SK-N-MC (cell line): ENCODE measurements around the gene PML.

Experiments used
- DNase-seq: peaks from one replicate; pipeline ENCODE4 v3.0.0-alpha.2; 2011; ENCODE audit warnings: low read depth, low spot score
- H3K27ac ChIP-seq: fragments of 200-600 bp; sonication (generic); 2 replicates; pipeline ENCODE4 v1.5.1; 2016; ENCODE audit warnings: mixed run types
- H3K36me3 ChIP-seq: fragments of 200-600 bp; sonication (generic); 2 replicates; pipeline ENCODE4 v1.6.1; 2017; ENCODE audit warnings: antibody characterized with exemption, low read length, mixed read lengths; ENCODE audit not compliant: insufficient read depth
- H3K4me3 ChIP-seq: fragments of 200-600 bp; sonication (generic); 2 replicates; pipeline ENCODE4 v1.5.1; 2016
- H3K9ac ChIP-seq: fragments of 200-600 bp; sonication (generic); 2 replicates; pipeline ENCODE4 v1.8.0; 2017; ENCODE audit warnings: mixed run types, mixed read lengths; ENCODE audit not compliant: insufficient read length
- H3K9me3 ChIP-seq: fragments of 200-600 bp; sonication (generic); 2 replicates; pipeline ENCODE4 v1.6.1; 2017; ENCODE audit warnings: low read depth, mild to moderate bottlenecking, antibody characterized with exemption, low read length, moderate library complexity, mixed read lengths
- EZH2 ChIP-seq: fragments of 200-600 bp; sonication (generic); IDR thresholded peaks from one replicate; pipeline ENCODE4 v1.6.1; 2017; ENCODE audit warnings: antibody characterized with exemption
- FOXP2 ChIP-seq: optimal IDR thresholded peaks from 2 replicates; pipeline ENCODE3; 2011; ENCODE audit warnings: mild to moderate bottlenecking, moderate library complexity; ENCODE audit not compliant: insufficient read depth; ENCODE audit errors: extremely low read length, control extremely low read depth
- POLR2AphosphoS5 ChIP-seq: IDR thresholded peaks from 2 replicates; pipeline ENCODE4 v1.6.1; 2012; ENCODE audit warnings: mild to moderate bottlenecking, low read depth, low read length, borderline replicate concordance

PML gene

DNA sequence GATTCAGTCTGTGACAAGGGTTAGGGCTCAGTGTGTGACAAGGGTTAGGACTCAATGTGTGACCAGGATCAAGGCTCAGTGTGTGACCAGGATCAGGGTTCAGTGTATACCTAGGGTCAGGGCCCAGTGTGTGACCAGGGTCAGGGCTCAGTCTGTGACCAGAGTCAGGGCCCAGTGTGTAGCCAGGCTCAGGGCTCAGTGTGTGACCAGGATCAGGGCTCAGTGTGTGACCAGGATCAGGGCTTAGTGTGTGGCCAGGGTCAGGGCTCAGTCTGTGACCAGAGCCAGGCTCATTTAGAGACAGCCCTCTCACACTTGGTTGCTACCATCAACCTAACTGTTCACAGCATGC lies 44.1 kb upstream of the PML start:
- TF ChIP-seq FOXP2 (no peak), EZH2 (no peak), POLR2AphosphoS5 (no peak)
- DNase-seq, result no peak
- Histone ChIP-seq H3K4me3 (peak overlapping the region; percentile 55; the same call in 1 of the 2 replicates), H3K9ac (no peak overlapping the region), H3K36me3 (no peaks in the 10 kb centered on the region), H3K27ac (peak overlapping the region; percentile 90; the same call in 1 of the 2 replicates), H3K9me3 (no peaks in the 10 kb centered on the region)

GRCh38 chr15:73950831-73951561 lies 43.5 kb upstream of the PML start:
- Histone ChIP-seq H3K9me3 (no peaks in the 10 kb centered on the region), H3K27ac (peak overlapping the region; percentile 90), H3K4me3 (peak overlapping the region; percentile 55), H3K9ac (peak overlapping the region; percentile 67), H3K36me3 (no peaks in the 10 kb centered on the region)
- DNase-seq, result peak; percentile 90
- TF ChIP-seq EZH2 (no peak), POLR2AphosphoS5 (no peak), FOXP2 (no peak)

DNA sequence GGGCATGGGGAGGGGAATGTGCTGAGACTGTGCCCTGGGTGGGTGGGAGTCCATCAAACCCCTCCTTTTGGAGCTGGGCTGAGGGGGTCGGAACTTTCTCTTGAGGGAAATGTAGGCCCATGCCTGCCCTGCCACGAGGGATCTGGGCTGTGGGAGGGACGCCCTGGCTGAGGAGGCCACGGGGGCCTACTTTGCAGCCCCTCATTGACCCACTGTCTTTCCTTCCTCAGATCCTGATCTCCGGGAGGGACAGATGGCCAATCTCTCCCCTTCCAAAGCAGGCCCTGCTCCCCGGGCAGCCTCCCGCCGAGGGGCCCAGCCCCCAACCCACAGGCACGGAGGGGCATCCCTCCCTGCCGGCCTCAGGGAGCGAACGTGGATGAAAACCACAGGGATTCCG lies 42.9 kb upstream of the PML start:
- no peaks in the 10 kb centered on the region for H3K9me3 ChIP-seq
- H3K9ac ChIP-seq, result peak overlapping the region; percentile 67
- no peak for TF ChIP-seq FOXP2
- no peak for TF ChIP-seq POLR2AphosphoS5
- no peak for TF ChIP-seq EZH2
- H3K27ac ChIP-seq, result peak overlapping the region; percentile 90
- H3K4me3 ChIP-seq, result peak overlapping the region; percentile 45
- no peaks in the 10 kb centered on the region for H3K36me3 ChIP-seq
- DNase-seq, result no peak

DNA sequence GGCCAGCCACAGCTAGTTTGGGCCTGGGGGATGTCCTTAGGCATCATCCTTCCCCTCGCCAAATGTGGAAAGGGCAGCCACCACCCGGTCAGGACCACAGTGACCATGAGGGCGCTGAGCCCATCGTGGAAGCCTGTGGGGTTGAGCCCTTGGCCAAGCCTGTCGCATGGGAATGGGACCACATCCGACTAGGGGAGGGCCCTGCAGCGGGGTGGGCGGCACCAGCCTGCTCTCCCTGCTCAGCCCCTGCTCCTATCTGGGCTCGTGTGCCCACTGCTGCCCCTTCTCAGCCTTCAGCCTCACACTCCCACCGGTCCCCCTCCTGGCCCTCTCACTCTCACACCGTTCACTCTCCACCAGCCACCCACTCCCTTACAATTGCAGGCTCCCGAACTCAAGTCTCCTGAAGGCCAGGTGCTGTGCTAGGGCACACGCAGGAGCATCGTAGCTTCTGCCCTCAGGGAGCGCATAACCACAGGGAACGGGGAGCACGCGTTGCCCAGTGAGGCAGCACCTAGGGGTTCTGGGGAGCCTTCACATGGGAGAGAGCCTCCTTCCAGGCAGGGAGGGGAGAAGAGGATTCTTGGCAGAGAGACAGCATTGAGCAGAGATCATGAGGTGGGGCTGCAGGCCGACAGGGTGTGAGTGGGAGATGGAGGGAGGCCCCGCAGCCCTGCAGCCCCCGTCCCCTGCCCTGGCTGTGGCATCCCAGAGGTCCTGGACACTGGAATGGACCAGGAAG lies 42.2 kb upstream of the PML start:
- H3K9ac ChIP-seq, result peak overlapping the region; percentile 67
- H3K27ac ChIP-seq, result peak overlapping the region; percentile 90
- H3K4me3 ChIP-seq, result no peak overlapping the region; the same call in 1 of the 2 replicates
- TF ChIP-seq POLR2AphosphoS5 (no peak), EZH2 (no peak), FOXP2 (no peak)
- no peaks in the 10 kb centered on the region for H3K36me3 ChIP-seq
- H3K9me3 ChIP-seq, result no peaks in the 10 kb centered on the region
- DNase-seq, result no peak

DNA sequence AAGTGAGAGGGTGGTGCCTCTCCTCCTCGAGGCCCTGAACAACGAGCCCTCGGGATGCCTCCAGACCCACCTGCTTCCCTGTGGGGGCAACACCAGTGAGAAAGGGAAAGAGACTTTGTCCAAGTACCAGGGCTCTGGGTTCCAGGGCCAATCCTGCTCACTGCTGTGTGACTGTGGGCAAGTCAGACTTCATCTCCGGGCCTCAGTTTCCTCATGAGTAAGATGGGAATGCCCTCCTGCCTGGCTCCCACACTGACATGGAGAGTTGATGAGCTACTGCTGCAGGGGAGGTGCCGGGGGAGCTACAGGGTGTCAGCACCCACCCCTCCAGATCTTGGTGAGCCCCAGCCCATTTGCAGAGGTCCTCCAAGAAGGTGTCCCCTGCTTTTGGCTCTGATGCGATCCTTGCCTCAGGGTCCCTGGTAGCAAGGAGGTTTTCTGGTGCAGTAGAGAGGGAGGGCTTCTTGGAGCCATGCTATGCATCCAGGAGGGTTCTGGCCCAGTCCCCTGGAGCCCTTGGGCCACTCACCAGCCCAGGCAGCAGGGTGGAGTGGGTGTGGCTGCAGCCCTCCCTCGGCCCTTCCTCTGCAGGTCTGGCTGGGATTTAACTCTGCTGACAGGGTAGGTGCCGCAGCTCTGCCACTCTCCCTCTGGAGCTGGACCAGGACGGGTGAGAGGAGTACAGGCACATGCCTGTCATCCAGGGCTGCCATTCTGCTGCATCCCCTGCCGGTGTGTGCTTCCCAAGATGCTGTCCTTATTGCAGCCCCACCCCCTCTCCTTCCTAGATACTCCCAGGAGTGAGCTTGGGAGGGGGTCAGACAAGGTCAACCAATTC lies 41.4 kb upstream of the PML start:
- DNase-seq, result no peak
- TF ChIP-seq POLR2AphosphoS5 (no peak), EZH2 (no peak), FOXP2 (no peak)
- Histone ChIP-seq H3K9me3 (no peaks in the 10 kb centered on the region), H3K4me3 (no peak overlapping the region), H3K9ac (no peak overlapping the region), H3K27ac (no peak overlapping the region), H3K36me3 (no peaks in the 10 kb centered on the region)

GRCh38 chr15:73954188-73955145 lies 40.0 kb upstream of the PML start:
- no peak overlapping the region for H3K27ac ChIP-seq
- no peaks in the 10 kb centered on the region for H3K9me3 ChIP-seq
- TF ChIP-seq EZH2, result no peak
- TF ChIP-seq POLR2AphosphoS5, result no peak
- TF ChIP-seq FOXP2, result no peak
- H3K36me3 ChIP-seq, result no peaks in the 10 kb centered on the region
- no peak overlapping the region for H3K4me3 ChIP-seq
- H3K9ac ChIP-seq, result no peak overlapping the region
- DNase-seq, result no peak

GRCh38 chr15:73955326-73955725 lies 39.2 kb upstream of the PML start:
- Histone ChIP-seq H3K27ac (no peak overlapping the region), H3K4me3 (no peak overlapping the region), H3K9me3 (no peaks in the 10 kb centered on the region), H3K9ac (no peak overlapping the region), H3K36me3 (no peaks in the 10 kb centered on the region)
- no peak for DNase-seq
- TF ChIP-seq FOXP2 (no peak), POLR2AphosphoS5 (no peak), EZH2 (no peak)
